Stomach smooth muscle (tissue), 2 donors: ENCODE data around the gene SERPINA5.
A peak's percentile ranks its signal among the peaks of the same experiment; 100 is the strongest.

Experiments used
- H3K27ac ChIP-seq: one replicate; pipeline ENCODE4 v1.7.0; 2013; ENCODE audit warnings: mild to moderate bottlenecking, low read length, inconsistent platforms
- H3K27me3 ChIP-seq, 2 donors: one replicate each; pipeline ENCODE4 v1.7.0; 2013; ENCODE audit warnings: low read length in 2 of 2; ENCODE audit not compliant: insufficient read depth in 2 of 2, control insufficient read depth in 1 of 2
- H3K36me3 ChIP-seq, 2 donors: one replicate each; pipeline ENCODE4 v1.7.0; 2013; ENCODE audit warnings: low read length in 2 of 2; ENCODE audit not compliant: control insufficient read depth in 2 of 2, insufficient read depth in 2 of 2
- H3K4me1 ChIP-seq: one replicate; pipeline ENCODE4 v1.7.0; 2013; ENCODE audit warnings: low read length; ENCODE audit not compliant: control insufficient read depth, insufficient read depth
- H3K4me3 ChIP-seq, 2 donors: one replicate each; pipeline ENCODE4 v1.7.0; 2013; ENCODE audit warnings: low read length in 2 of 2
- H3K9ac ChIP-seq, 2 donors: one replicate each; pipeline ENCODE4 v1.7.0; 2013; ENCODE audit warnings: low read length in 2 of 2, mild to moderate bottlenecking in 1 of 2
- H3K9me3 ChIP-seq, 2 donors: one replicate each; pipeline ENCODE4 v1.7.0; 2013; ENCODE audit warnings: low read length in 2 of 2; ENCODE audit not compliant: control insufficient read depth in 2 of 2
- donor health status: healthy.
- donor health status: Pancreatic carcinoma.

SERPINA5 gene

DNA sequence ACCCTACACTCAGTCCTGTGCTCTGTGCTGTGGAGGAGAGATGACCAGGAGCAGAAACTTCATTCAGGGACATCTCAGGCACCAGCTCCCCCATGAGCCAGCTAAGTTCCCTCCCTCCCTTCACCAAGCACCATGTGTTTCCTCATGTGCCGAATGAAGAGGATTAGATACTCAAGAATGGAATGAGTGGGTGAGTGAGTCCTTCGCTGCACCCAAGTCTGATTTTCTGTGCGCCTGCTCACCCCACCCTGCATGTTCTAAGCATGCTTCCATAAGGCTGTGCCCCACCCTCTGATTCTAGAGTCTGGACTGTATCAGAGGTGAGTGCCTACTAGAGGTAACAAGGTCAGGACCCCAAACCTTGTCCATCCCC, 12.1 kb downstream of the SERPINA5 start:
- Histone ChIP-seq H3K4me1 (no peaks in the 10 kb centered on the region), H3K27ac (no peak overlapping the region), H3K36me3 (no peaks in the 10 kb centered on the region), H3K9me3 (peaks cover 0 to 2% of the 10 kb centered on the region in 2 donors), H3K4me3 (no peak overlapping the region), H3K27me3 (peaks cover 0 to 3% of the 10 kb centered on the region in 2 donors), H3K9ac (no peak overlapping the region)

DNA sequence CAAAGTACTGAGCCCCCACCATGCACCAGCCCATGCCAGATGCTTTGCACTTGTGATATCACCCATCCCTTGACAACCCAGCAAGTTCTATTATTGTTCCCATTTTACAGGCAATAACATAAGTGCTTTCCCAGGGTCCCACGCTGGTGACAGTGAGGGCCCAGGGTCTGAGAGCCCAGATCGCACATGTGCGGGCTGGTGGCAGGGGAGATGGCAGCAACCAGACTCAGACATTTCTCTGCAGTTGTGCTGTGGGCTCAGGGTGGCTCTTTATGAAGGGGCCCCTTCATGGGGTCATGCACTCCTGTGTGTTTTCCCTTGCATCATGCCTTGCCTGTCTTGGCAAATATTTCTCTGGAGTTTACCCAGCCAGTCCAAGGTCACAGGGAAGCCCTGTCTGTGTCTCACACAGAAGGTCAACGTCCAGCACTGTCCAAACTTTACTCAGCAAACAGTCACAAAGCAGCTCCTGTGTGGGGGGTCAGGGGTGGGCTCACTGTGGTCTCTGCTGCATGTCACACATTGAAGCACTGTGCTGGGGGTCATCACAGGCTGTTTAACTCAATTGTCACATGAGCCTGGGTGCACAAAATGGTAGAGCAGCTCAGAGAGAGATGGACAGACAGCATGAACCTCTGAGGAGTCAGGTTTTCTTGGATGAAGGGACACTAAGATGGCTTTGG, 12.7 kb downstream of the SERPINA5 start:
- H3K27ac ChIP-seq: no peak overlapping the region
- no peaks in the 10 kb centered on the region for H3K4me1 ChIP-seq

GRCh38 chr14:94594441-94594840, 13.2 kb downstream of the SERPINA5 start:
- no peaks in the 10 kb centered on the region for H3K36me3 ChIP-seq
- no peak overlapping the region for H3K9ac ChIP-seq
- H3K4me3 ChIP-seq: no peak overlapping the region
- H3K27me3 ChIP-seq: peaks cover 0 to 3% of the 10 kb centered on the region in 2 donors
- H3K4me1 ChIP-seq: peaks cover 2% of the 10 kb centered on the region
- no peak overlapping the region for H3K27ac ChIP-seq
- no peaks in the 10 kb centered on the region for H3K9me3 ChIP-seq

More for the DNA sequence above, 12.7 kb downstream of the SERPINA5 start:
- Histone ChIP-seq H3K36me3 (no peaks in the 10 kb centered on the region), H3K9me3 (no peaks in the 10 kb centered on the region), H3K4me3 (no peak overlapping the region), H3K27me3 (peaks cover 0 to 3% of the 10 kb centered on the region in 2 donors), H3K9ac (no peak overlapping the region)

- H3K9me3 ChIP-seq: no peaks in the 10 kb centered on the region
- no peak overlapping the region for H3K4me3 ChIP-seq
- no peak overlapping the region for H3K27ac ChIP-seq
- H3K4me1 ChIP-seq: peaks cover 6% of the 10 kb centered on the region
- H3K27me3 ChIP-seq: peaks cover 0 to 3% of the 10 kb centered on the region in 2 donors
- H3K9ac ChIP-seq: no peak overlapping the region
- no peaks in the 10 kb centered on the region for H3K36me3 ChIP-seq
Measured at GRCh38 chr14:94595912-94596311, 14.7 kb downstream of the SERPINA5 start.

DNA sequence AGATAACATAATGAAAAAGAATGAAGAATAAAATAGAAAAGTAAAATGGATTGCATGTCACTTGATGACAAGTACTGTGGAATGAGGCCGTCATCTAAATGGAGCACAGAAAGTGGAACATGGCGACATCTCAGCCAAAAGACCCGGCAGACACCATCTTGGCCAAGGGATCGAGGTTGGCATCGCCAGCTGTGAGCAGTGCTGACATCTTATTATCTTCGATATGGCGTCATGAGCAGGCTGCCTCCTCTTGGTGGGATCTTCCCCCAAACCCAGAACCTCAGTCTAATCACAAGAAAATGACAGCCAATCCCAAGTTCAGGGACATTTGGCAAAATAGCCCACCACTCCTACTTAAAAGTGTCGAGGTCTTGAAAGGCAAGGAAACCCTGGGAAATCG, 15.1 kb downstream of the SERPINA5 start:
- Histone ChIP-seq H3K27ac (no peak overlapping the region), H3K9me3 (no peaks in the 10 kb centered on the region), H3K27me3 (peaks cover 0 to 3% of the 10 kb centered on the region in 2 donors), H3K4me1 (peaks cover 6% of the 10 kb centered on the region), H3K9ac (no peak overlapping the region), H3K4me3 (no peak overlapping the region), H3K36me3 (no peaks in the 10 kb centered on the region)

- Histone ChIP-seq H3K4me1 (peaks cover 6% of the 10 kb centered on the region), H3K4me3 (no peak overlapping the region), H3K27ac (no peak overlapping the region), H3K9ac (no peak overlapping the region), H3K9me3 (no peaks in the 10 kb centered on the region), H3K36me3 (no peaks in the 10 kb centered on the region), H3K27me3 (no peaks in the 10 kb centered on the region)
Measured at GRCh38 chr14:94597788-94598187, 16.6 kb downstream of the SERPINA5 start.

DNA sequence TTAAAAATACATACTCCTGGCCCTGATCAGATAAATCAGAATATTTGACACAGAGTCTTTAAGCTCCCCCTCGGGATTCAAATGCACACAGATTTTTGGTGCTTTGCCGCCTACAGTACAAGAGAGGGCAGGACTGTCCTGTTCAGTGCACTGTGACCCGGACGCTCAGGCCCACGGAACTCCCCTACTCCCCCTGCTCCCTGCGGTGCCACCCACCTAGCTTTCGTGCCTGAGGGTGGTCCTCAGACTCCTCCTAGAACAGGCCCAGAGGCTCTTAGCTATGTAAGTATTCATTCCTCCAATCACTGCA, 17.2 kb downstream of the SERPINA5 start:
- H3K27ac ChIP-seq: no peak overlapping the region
- no peak overlapping the region for H3K9ac ChIP-seq

DNA sequence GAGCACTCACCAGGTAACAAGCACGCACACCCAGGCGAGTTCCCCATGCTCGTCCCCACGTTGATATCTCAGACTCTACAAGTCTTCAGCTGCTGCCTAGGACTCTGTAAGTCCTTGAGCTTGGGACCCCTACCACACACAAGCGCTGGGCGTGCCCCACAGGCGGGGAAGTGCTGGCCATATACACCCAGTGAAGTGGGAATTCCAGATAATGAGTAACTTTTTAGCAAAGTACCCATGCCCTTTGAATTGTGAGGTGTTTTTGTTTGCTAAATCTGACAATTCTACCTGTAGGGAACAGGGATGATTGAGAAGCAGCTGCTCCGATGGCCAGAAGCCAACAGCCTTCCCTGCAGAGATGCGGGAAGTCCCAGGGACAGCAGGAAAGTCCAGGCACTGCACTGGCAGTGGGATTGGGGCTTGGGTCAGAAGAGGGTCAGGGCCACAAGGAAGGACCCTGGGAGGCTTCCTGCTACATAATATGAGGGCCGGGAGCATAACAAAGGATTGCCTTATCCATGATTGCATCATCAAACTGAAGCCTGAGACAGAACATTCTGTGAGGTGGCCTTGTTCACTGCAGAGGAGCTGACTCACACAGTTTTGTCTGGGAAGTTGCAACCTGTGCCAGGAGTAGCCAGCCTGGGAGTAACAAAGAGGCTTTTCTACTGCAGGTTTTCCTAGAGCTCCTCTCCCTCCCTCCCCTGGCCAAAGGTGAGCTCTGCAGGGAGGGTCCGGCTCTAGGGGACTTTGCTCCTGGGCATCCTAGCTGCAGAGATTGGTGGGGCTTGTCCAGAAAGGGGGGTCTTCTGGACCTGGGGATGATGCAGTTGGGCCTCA, 17.8 kb downstream of the SERPINA5 start:
- Histone ChIP-seq H3K4me1 (peaks cover 6% of the 10 kb centered on the region), H3K27ac (no peak overlapping the region), H3K27me3 (no peaks in the 10 kb centered on the region), H3K4me3 (no peak overlapping the region), H3K36me3 (no peaks in the 10 kb centered on the region), H3K9me3 (no peaks in the 10 kb centered on the region), H3K9ac (no peak overlapping the region)

More for the DNA sequence above, 17.2 kb downstream of the SERPINA5 start:
- H3K4me3 ChIP-seq: no peak overlapping the region
- H3K9me3 ChIP-seq: no peaks in the 10 kb centered on the region
- peaks cover 6% of the 10 kb centered on the region for H3K4me1 ChIP-seq
- H3K27me3 ChIP-seq: no peaks in the 10 kb centered on the region
- H3K36me3 ChIP-seq: no peaks in the 10 kb centered on the region

DNA sequence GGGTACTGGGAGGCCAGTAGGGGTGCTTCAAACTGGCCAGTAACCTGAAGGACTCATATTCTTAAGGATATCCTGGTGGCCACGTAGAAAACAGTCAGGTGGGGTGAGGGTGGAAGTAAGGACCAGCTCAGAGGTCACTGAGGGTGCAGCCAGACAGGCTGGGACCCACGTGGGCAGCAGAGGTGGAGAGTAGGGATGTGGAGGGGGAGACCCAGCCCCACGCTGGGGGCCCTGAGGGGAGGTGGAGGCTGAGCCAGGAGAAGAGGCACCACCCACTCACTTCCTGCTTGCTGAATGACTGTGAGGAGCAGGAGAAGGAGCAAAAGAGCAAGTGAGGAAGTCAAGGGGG, 18.4 kb downstream of the SERPINA5 start:
- H3K9me3 ChIP-seq: no peaks in the 10 kb centered on the region
- H3K9ac ChIP-seq: no peak overlapping the region
- no peaks in the 10 kb centered on the region for H3K27me3 ChIP-seq
- H3K27ac ChIP-seq: no peak overlapping the region
- peaks cover 6% of the 10 kb centered on the region for H3K4me1 ChIP-seq
- H3K4me3 ChIP-seq: no peak overlapping the region
- no peaks in the 10 kb centered on the region for H3K36me3 ChIP-seq

GRCh38 chr14:94600148-94600545, 18.9 kb downstream of the SERPINA5 start:
- Histone ChIP-seq H3K36me3 (no peaks in the 10 kb centered on the region), H3K4me3 (no peak overlapping the region), H3K9ac (no peak overlapping the region), H3K27me3 (no peaks in the 10 kb centered on the region), H3K9me3 (no peaks in the 10 kb centered on the region), H3K4me1 (peaks cover 6% of the 10 kb centered on the region), H3K27ac (no peak overlapping the region)

- Histone ChIP-seq H3K4me3 (no peak overlapping the region), H3K9ac (peak overlapping the region in 1 of 2 donors; percentile 33), H3K9me3 (no peaks in the 10 kb centered on the region), H3K27ac (no peak overlapping the region), H3K27me3 (no peaks in the 10 kb centered on the region), H3K36me3 (no peaks in the 10 kb centered on the region), H3K4me1 (peaks cover 6% of the 10 kb centered on the region)
Measured at GRCh38 chr14:94601884-94602391, 20.7 kb downstream of the SERPINA5 start.
